NCI-H146 (cell line): Measurements from ENCODE around the gene PRR20C.
"Not testable (repeated sequence)": the region's sequence is repeated elsewhere in the genome, so short reads cannot be mapped to it uniquely, and the experiment has no call there.

ENCODE experiments used
- DNase-seq: peaks from one replicate; lab custom pipeline; 2025; lab: John Stamatoyannopoulos, UW

Gene PRR20C

DNA sequence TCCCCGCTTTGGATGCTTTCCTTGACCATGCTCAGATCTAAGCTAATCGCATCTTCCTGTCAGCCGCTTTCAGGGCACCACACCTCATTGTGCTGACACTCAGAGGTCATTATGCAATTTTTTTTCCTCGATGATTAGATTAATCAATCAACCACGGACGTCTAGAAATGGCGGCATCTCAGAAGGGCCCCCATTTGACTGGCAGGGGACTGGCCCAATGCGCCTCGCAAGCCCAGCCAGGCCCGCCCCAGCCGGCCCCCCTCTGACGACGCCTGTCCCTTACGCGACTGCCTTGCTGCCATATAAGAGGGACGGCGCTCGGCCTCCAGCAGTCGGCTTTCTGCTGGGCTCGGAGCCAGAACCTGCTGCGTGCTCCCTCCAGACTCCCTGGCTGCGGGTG is at the start of gene PRR20C:
Gene PRR20C (plus strand): TSS at position 301 of the 400 bp plus-strand sequence. CDS start 387 bp downstream, outside the sequence.
- not testable (repeated sequence) for DNase-seq

DNA sequence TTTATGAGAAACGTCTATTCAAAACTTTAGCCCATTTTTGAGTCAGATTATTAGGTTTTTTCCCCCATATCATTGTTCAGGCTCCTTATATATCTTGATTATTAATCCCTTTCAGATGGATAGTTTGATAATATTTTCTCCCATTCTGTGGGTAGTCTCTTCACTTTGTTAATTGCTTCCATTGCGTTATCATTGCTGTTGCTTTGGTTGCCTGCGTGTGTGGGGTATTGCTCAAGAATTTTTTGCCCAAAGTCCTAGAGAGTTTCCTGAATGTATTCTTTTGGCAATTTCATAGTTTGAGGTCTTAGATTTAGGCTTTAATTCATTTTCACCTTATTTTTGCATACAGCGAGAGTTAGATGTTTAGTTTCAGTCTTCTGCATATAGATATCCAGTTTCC is 38.9 kb upstream of the PRR20C start:
- DNase-seq, result no peak

DNA sequence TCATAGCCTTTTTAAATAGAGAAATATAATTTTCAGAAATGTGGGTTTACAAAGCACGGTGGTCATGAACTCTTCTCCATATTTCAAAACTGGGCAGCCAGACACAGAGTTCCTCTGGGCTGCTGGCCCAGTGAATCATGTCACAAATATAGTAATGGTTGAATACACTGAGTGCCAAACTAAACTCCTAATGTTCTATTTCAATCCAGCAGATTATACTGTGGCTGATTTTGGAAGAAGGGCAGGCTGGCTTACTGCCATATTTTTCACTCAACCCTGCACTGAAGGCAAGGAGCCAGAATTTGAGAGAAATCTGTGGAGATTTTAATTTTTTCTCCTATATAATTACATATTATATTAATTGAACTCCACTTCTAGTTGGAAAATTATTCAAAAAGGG is 30.2 kb upstream of the PRR20C start:
- DNase-seq, result no peak

DNA sequence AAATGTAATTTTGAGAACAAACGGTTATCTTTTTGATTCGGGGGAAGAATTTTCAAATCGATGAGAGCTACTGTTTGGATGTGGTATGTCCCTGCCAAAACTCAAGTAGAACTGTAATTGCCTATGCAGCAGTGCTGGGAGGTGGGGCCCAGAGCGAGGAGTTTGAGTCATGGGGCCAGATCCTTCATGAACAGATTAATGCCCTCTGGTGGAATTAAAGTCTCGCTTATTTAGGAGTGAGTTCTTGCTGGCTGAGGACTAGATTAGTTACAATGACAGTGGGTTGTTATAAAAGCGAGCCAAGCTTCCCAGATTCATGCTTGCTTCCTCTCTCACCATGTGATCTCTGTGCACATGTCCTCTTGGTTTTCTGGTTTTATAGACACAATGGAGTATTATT is 25.0 kb upstream of the PRR20C start:
- no peak for DNase-seq

DNA sequence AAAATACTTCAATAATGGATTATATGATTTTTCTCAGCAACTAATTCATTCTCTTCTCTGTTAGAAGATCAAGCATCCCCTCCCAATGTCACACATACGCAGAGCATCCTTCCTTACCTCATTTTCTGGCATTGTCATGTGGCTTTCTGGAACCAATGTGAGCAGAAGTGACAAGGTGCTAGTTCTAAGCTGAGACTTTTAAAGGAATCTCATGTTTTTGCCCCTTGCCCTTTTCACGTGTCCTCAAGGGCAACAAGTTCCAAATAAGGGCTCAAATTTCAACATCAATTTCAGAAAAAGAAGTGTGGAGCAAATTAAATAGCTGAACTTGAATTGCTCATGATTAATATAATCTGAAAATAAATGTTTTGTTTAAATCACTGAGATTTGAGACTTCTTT is 17.8 kb upstream of the PRR20C start:
- DNase-seq, result no peak

DNA sequence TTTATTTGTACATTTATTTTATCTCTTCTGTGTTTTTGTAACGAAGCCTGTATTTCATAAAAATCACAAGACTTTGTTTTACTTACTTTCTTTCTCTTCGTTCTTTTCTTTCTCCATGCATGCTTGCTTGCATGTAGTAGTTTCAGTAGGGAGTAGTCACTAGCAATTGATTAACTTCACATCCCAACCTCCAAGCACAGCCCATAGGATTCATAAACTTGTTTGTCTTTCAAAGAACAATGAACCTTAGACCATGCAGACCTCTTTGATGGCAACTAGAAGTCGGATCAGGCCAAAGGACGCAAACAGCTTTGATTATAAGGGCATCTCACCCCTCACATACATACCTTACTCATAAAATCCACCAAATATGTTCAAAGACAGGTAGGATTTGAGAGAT is 16.3 kb upstream of the PRR20C start:
- no peak for DNase-seq

DNA sequence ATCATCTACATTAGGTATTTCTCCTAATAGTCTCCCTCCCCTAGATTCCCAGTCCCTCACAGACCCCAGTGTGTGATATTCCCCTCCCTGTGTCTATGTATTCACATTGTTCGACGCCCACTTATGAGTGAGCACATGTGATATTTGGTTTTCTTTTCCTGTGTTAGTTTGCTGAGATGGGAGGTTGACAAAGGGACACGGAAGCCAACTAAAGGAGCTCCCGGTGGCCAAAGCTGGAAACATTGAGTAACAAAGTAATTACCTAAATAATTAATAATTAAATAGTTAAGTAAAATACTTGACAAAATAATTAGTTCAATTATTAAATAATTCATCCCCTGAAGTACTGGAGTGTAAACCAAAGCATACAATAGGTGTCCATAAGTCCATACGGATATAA is 14.9 kb upstream of the PRR20C start:
- no peak for DNase-seq

DNA sequence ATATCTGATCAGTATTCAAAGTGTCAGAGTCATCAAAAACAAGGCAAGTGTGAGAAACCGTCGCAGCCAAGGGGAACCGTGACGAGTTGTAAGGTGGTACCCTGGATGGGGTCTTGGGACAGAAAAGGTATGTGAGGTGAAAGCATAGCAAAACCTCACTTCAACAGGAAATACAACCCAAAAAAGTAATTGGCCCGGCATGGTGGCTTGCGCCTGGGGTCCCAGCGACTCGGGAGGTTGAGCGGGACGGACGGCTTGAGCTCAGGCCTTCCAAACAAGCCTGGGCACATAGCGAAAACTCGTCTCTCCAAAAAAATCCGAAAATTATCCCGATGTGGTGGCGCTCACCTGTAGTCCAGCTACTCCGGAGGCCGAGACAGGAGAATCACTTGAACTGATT is 14.1 kb upstream of the PRR20C start:
- DNase-seq, result not testable (repeated sequence)

DNA sequence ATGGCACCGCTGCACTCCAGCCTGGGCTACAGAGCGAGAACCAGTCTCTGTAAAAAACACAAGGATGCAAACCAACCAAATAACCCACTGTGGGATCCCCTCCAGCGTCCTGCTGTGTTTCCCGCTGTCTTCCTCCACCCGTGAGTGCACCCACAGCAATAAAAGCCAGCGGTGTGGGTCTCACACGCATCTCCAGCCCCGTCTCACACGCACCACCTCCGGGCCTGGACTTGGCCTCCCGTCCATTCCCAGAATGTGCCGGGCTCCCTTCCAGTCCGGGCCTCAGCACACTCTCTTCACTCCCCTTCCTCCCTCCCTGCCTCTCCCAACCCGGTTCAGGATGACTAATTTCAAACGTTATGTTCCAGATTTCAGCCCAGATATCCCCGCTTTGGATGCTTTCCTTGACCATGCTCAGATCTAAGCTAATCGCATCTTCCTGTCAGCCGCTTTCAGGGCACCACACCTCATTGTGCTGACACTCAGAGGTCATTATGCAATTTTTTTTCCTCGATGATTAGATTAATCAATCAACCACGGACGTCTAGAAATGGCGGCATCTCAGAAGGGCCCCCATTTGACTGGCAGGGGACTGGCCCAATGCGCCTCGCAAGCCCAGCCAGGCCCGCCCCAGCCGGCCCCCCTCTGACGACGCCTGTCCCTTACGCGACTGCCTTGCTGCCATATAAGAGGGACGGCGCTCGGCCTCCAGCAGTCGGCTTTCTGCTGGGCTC is 13.5 kb upstream of the PRR20C start, which contains the start of gene PRR20A:
Gene PRR20A (plus strand): TSS at position 684 of the 734 bp plus-strand sequence. CDS start 387 bp downstream, outside the sequence.
- DNase-seq, result not testable (repeated sequence)

DNA sequence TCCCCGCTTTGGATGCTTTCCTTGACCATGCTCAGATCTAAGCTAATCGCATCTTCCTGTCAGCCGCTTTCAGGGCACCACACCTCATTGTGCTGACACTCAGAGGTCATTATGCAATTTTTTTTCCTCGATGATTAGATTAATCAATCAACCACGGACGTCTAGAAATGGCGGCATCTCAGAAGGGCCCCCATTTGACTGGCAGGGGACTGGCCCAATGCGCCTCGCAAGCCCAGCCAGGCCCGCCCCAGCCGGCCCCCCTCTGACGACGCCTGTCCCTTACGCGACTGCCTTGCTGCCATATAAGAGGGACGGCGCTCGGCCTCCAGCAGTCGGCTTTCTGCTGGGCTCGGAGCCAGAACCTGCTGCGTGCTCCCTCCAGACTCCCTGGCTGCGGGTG is 6.7 kb upstream of the PRR20C start, which contains the start of gene PRR20B:
Gene PRR20B (plus strand): TSS at position 301 of the 400 bp plus-strand sequence. CDS start 387 bp downstream, outside the sequence.
- not testable (repeated sequence) for DNase-seq

DNA sequence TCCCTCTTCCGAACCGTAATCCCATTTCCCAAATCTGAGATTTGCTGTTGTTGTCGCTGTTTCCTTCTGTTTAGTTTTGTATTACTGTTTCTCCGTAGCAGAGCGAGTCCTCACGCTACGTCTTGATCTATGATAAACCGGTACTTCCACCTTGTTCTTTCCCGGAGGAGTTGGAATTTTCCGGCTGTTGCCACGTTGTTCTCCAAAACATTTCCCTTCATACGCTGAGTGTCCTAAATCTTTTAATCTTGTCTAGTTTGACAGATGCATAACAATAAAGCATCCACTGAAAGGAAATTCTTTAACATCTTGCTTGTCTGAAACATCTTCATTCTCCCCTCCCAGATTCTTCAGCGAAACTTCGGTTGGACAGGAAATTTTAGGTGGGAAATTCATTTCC is 5.8 kb upstream of the PRR20C start:
- not testable (repeated sequence) for DNase-seq

DNA sequence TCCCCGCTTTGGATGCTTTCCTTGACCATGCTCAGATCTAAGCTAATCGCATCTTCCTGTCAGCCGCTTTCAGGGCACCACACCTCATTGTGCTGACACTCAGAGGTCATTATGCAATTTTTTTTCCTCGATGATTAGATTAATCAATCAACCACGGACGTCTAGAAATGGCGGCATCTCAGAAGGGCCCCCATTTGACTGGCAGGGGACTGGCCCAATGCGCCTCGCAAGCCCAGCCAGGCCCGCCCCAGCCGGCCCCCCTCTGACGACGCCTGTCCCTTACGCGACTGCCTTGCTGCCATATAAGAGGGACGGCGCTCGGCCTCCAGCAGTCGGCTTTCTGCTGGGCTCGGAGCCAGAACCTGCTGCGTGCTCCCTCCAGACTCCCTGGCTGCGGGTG is 6.5 kb downstream of the PRR20C start, which contains the start of gene PRR20D:
Gene PRR20D (plus strand): TSS at position 301 of the 400 bp plus-strand sequence. CDS start 387 bp downstream, outside the sequence.
- DNase-seq, result not testable (repeated sequence)

DNA sequence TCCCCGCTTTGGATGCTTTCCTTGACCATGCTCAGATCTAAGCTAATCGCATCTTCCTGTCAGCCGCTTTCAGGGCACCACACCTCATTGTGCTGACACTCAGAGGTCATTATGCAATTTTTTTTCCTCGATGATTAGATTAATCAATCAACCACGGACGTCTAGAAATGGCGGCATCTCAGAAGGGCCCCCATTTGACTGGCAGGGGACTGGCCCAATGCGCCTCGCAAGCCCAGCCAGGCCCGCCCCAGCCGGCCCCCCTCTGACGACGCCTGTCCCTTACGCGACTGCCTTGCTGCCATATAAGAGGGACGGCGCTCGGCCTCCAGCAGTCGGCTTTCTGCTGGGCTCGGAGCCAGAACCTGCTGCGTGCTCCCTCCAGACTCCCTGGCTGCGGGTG is 13.0 kb downstream of the PRR20C start, which contains the start of gene PRR20E:
Gene PRR20E (plus strand): TSS at position 301 of the 400 bp plus-strand sequence. CDS start 387 bp downstream, outside the sequence.
- not testable (repeated sequence) for DNase-seq

DNA sequence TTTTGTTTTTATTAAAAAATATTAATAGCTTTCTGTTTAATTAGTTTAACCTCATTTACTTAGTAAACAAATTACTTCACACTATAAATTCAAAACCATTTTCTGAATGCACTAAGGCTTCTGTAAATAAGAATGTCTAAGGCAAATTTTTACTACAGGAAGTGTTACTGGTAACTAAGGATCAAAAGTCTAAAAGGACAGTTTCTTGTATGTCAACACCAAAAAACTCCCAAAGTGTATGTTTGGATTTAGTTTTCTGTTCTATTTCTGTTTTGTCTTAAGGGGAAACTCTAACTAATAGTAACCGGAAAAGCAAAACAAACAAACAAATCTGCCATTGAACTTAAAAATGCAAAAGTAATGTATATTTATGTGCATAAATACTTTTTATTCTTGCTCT is 37.8 kb downstream of the PRR20C start:
- no peak for DNase-seq
